ENCODE measurements around the gene EFNA3.
A peak's percentile ranks its signal among the peaks of the same experiment; 100 is the strongest.

EFNA3 gene

DNA sequence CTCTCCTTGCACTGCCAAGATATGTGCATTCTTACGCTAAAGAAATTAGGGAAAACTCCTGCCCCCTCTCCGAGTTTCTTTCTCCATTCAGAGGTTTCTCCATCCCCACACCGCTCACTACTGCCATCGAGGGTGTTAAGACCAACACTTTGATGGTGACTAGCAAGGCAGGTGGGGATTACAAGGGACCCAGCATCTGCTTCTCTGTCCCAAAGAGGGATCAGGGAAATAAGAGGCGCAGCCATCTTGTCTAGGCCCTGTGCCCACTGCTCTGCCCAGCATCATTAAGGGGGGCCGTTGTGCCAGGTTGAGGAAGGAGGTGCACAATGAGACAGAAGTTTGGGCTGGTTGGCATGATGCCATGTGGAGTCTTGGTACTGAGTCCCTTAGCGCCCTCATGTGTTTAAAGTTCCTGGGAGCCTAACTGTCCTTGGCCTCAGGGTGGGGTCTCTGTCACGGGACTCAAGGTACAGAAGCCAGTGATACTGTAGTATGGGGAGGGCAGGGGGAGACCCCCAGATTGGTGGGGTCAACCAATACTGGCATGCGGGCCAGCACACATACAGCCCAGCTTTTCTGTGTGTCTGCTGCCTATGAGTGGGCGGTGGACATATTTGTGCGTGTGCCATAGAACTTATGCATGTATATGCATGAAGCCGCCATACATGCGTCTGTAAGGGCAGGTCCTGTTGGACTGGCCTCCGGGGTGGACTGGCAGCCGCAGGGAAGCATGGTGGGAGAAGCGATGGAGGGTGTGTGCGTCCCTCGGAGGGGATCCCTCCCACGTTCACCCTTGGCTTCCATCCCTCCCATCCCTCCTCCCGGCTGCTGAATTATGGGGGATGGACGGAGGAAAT lies 5.5 kb downstream of the EFNA3 start:
- Histone ChIP-seq H3K9me3 (ENCODE audit: control insufficient read depth, low read length) (no peaks in the 10 kb centered on the region), H3K27me3 (ENCODE audit: control insufficient read depth, insufficient read depth, low read length, poor library complexity, severe bottlenecking) (peaks cover 63% of the 10 kb centered on the region), H3K4me1 (ENCODE audit: control insufficient read depth, insufficient read depth, low read length) (peaks cover 48% of the 10 kb centered on the region), H3K4me3 (ENCODE audit: insufficient read depth, low read depth, low read length) (peak overlapping the region; percentile 63), H3K36me3 (ENCODE audit: control insufficient read depth, insufficient read depth, low read length) (no peaks in the 10 kb centered on the region), H3K27ac (ENCODE audit: insufficient read depth, low read depth, low read length, poor library complexity, severe bottlenecking) (no peak overlapping the region)
- WGBS, 2 experiments, result 35 to 37% methylated on average over 21 of the region's 21 CpGs

DNA sequence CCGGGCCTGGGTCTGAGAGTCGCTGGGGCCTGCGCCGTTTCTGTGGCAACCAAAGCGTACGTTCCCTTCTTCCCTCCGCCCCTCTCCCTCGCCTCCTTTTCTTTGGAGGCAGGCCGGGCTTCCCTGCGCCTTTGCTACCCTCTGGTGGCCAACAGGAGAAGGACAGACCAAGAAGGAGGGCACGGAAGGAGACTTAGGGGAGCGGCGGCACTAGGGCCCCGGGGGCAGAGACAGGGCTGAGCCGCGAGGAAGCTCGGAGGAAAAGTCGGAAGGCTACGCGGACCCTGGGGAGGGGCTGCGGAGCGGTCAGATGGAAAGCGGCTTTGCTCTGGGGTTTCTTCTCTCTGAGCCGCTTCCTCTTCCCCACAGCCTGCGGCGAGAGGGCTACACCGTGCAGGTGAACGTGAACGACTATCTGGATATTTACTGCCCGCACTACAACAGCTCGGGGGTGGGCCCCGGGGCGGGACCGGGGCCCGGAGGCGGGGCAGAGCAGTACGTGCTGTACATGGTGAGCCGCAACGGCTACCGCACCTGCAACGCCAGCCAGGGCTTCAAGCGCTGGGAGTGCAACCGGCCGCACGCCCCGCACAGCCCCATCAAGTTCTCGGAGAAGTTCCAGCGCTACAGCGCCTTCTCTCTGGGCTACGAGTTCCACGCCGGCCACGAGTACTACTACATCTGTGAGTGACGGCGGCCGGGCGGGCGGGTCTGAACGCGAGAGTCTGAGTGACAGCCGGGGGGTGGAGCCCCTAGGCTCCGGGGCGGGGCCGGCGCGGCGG lies 6.3 kb downstream of the EFNA3 start:
- Histone ChIP-seq H3K27ac (ENCODE audit: insufficient read depth, low read depth, low read length, poor library complexity, severe bottlenecking) (no peak overlapping the region), H3K27me3 (ENCODE audit: control insufficient read depth, insufficient read depth, low read length, poor library complexity, severe bottlenecking) (peaks cover 55% of the 10 kb centered on the region), H3K36me3 (ENCODE audit: control insufficient read depth, insufficient read depth, low read length) (no peaks in the 10 kb centered on the region), H3K4me1 (ENCODE audit: control insufficient read depth, insufficient read depth, low read length) (peaks cover 40% of the 10 kb centered on the region), H3K4me3 (ENCODE audit: insufficient read depth, low read depth, low read length) (peak overlapping the region; percentile 63), H3K9me3 (ENCODE audit: control insufficient read depth, low read length) (no peaks in the 10 kb centered on the region)
- WGBS, 2 experiments, result 0 to 1% methylated on average over 67 of the region's 67 CpGs

DNA sequence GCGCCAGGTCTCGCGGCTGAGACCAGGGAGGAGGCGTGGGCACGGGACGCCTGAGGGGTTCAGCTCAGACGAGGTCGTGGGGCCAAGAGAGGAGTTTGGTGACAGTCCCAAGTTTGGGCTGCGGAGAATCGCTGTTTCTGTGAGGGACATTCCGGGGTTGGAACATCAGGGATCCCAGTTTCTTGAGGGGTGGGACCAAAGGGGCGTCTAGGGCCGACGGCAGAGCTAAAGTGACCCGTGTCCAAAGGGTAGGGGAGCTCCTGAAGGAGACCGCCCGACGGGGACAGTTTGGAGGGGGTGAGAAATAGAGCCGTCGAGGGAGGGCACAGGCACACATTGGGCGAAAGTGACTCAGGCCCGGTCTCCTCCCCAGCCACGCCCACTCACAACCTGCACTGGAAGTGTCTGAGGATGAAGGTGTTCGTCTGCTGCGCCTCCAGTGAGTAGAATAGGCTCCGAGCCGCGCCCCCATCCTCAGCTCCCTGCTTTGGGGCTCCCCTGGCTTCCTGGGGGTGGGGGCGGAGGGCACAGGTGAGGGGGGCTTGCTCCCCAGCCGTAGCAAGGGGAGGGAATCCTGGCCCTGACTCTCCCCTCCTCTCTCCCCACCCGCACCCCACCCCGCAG lies 7.0 kb downstream of the EFNA3 start:
- Histone ChIP-seq H3K27me3 (ENCODE audit: control insufficient read depth, insufficient read depth, low read length, poor library complexity, severe bottlenecking) (peaks cover 48% of the 10 kb centered on the region), H3K4me3 (ENCODE audit: insufficient read depth, low read depth, low read length) (peak overlapping the region; percentile 63), H3K36me3 (ENCODE audit: control insufficient read depth, insufficient read depth, low read length) (no peaks in the 10 kb centered on the region), H3K4me1 (ENCODE audit: control insufficient read depth, insufficient read depth, low read length) (peaks cover 34% of the 10 kb centered on the region), H3K9me3 (ENCODE audit: control insufficient read depth, low read length) (no peaks in the 10 kb centered on the region), H3K27ac (ENCODE audit: insufficient read depth, low read depth, low read length, poor library complexity, severe bottlenecking) (no peak overlapping the region)
- WGBS, 2 experiments, result 4 to 5% methylated on average over 32 of the region's 32 CpGs

DNA sequence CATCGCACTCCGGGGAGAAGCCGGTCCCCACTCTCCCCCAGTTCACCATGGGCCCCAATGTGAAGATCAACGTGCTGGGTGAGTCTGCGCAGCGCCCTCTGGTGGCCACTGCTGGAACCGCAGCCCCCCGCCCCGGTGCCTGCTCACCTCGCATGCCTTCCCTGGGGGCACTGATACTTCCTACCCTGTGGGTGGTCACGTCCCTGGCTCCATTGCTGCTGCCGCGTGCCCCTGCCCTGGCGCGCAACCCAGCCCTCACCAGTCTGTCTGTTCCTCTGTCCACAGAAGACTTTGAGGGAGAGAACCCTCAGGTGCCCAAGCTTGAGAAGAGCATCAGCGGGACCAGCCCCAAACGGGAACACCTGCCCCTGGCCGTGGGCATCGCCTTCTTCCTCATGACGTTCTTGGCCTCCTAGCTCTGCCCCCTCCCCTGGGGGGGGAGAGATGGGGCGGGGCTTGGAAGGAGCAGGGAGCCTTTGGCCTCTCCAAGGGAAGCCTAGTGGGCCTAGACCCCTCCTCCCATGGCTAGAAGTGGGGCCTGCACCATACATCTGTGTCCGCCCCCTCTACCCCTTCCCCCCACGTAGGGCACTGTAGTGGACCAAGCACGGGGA lies 7.6 kb downstream of the EFNA3 start:
- Histone ChIP-seq H3K9me3 (ENCODE audit: control insufficient read depth, low read length) (no peaks in the 10 kb centered on the region), H3K4me1 (ENCODE audit: control insufficient read depth, insufficient read depth, low read length) (peaks cover 31% of the 10 kb centered on the region), H3K36me3 (ENCODE audit: control insufficient read depth, insufficient read depth, low read length) (no peaks in the 10 kb centered on the region), H3K27me3 (ENCODE audit: control insufficient read depth, insufficient read depth, low read length, poor library complexity, severe bottlenecking) (peaks cover 42% of the 10 kb centered on the region), H3K27ac (ENCODE audit: insufficient read depth, low read depth, low read length, poor library complexity, severe bottlenecking) (no peak overlapping the region), H3K4me3 (ENCODE audit: insufficient read depth, low read depth, low read length) (peak overlapping the region; percentile 63)
- WGBS, 2 experiments, result 14 to 16% methylated on average over 24 of the region's 24 CpGs

DNA sequence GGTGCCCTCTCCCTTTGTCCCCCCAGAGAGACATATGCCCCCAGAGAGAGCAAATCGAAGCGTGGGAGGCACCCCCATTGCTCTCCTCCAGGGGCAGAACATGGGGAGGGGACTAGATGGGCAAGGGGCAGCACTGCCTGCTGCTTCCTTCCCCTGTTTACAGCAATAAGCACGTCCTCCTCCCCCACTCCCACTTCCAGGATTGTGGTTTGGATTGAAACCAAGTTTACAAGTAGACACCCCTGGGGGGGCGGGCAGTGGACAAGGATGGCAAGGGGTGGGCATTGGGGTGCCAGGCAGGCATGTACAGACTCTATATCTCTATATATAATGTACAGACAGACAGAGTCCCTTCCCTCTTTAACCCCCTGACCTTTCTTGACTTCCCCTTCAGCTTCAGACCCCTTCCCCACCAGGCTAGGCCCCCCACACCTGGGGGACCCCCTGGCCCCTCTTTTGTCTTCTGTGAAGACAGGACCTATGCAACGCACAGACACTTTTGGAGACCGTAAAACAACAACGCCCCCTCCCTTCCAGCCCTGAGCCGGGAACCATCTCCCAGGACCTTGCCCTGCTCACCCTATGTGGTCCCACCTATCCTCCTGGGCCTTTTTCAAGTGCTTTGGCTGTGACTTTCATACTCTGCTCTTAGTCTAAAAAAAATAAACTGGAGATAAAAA lies 8.4 kb downstream of the EFNA3 start:
- Histone ChIP-seq H3K9me3 (ENCODE audit: control insufficient read depth, low read length) (no peaks in the 10 kb centered on the region), H3K27me3 (ENCODE audit: control insufficient read depth, insufficient read depth, low read length, poor library complexity, severe bottlenecking) (peaks cover 39% of the 10 kb centered on the region), H3K36me3 (ENCODE audit: control insufficient read depth, insufficient read depth, low read length) (no peaks in the 10 kb centered on the region), H3K27ac (ENCODE audit: insufficient read depth, low read depth, low read length, poor library complexity, severe bottlenecking) (no peak overlapping the region), H3K4me1 (ENCODE audit: control insufficient read depth, insufficient read depth, low read length) (peaks cover 24% of the 10 kb centered on the region), H3K4me3 (ENCODE audit: insufficient read depth, low read depth, low read length) (no peak overlapping the region)
- WGBS, 2 experiments, result 57 to 63% methylated on average over 6 to 8 of the region's 8 CpGs

DNA sequence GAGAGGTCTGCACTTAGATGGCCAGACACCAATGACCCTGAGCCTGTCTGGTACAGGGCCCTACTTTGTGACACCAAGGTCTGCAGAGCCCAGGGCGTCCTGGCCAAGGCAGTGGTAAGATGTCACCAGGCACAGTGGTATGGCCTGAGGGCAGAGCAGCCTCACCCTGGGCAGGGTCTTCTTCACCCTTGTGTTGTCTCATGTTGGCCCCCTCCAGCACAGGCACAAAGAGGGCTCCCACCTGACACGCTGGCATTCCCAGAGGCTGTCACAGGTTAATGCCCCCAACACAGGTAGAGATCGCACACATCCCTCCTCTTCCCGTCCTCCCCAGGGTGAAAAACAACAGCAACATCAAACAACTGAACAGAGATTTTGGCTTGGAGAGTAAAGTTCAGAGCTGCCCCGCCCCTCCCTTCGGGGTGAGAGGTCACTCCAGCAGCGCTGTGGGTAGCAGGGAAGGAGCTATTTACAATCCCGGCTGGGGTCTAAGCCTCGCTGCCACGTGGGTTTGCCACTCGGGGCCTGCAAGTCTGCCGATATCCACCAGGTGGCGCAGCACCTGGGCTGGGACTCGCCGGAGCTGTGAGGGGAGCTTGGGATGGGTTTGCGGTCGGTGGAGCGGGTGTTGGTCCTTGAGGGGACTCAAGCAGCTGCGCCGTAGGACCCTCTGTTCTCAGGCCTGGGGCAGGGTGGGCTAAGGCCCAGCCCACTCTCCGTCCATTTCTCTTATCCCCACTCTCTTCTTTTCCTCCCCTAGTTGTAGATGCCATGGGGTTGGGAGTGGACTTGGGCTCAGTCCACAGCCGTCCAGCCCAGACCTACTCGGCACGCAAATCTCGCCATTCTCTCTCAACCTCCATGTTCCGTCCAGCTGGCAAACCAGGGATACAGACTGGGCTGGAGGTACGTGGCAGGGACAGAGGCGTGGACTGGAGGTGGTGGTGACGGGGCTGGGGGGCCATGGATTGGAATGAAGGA lies 12.7 kb downstream of the EFNA3 start:
- H3K9me3 ChIP-seq (ENCODE audit: control insufficient read depth, low read length), result no peaks in the 10 kb centered on the region
- H3K27me3 ChIP-seq (ENCODE audit: control insufficient read depth, insufficient read depth, low read length, poor library complexity, severe bottlenecking), result peaks cover 17% of the 10 kb centered on the region
- H3K4me1 ChIP-seq (ENCODE audit: control insufficient read depth, insufficient read depth, low read length), result peaks cover 11% of the 10 kb centered on the region
- no peak overlapping the region for H3K27ac ChIP-seq (ENCODE audit: insufficient read depth, low read depth, low read length, poor library complexity, severe bottlenecking)
- no peaks in the 10 kb centered on the region for H3K36me3 ChIP-seq (ENCODE audit: control insufficient read depth, insufficient read depth, low read length)
- 37 to 40% methylated on average over 29 of the region's 29 CpGs for WGBS, 2 experiments
- no peak overlapping the region for H3K4me3 ChIP-seq (ENCODE audit: insufficient read depth, low read depth, low read length)

DNA sequence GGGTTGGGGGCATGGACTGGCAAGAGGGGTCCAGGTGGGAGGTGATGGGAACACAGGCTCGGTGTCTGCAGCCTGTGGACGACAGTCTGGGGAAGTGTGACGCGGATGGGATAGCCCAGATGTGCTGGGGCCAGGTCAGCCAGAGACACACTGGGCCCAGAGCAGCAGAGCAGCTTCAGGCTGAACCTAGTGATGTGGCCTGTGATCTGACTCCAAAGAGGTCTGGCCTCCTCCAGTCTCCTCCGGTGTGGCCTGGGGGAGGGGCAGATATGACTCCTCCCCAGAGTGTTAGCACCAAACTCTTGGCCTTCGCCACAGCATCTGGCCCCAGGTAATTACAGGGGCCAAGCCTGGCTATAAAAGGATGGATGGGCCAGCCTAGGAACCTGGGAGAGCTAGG lies 13.5 kb downstream of the EFNA3 start:
- H3K27ac ChIP-seq (ENCODE audit: insufficient read depth, low read depth, low read length, poor library complexity, severe bottlenecking), result no peak overlapping the region
- H3K36me3 ChIP-seq (ENCODE audit: control insufficient read depth, insufficient read depth, low read length), result no peaks in the 10 kb centered on the region
- no peaks in the 10 kb centered on the region for H3K9me3 ChIP-seq (ENCODE audit: control insufficient read depth, low read length)
- no peak overlapping the region for H3K4me3 ChIP-seq (ENCODE audit: insufficient read depth, low read depth, low read length)
- H3K4me1 ChIP-seq (ENCODE audit: control insufficient read depth, insufficient read depth, low read length), result peaks cover 8% of the 10 kb centered on the region
- 92 to 93% methylated on average over 6 of the region's 6 CpGs for WGBS, 2 experiments
- H3K27me3 ChIP-seq (ENCODE audit: control insufficient read depth, insufficient read depth, low read length, poor library complexity, severe bottlenecking), result peaks cover 12% of the 10 kb centered on the region

DNA sequence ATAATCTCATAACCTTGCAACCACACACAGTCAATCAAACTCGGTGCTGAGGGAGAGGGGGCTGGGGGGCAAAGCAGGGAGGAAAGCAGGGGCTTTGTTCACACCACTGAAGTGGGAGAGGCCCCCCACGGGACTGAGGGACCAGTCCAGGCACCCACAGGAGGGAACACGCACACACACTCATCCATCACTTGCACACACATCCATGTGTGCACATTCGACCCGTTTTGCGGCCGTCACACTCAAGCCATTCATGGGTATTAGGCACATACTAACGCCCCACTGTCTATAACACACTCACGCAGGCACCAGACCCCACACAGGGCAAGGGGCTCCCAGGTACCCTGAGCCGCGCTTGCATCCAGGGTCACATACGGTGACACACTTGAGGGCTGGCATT lies 14.0 kb downstream of the EFNA3 start:
- WGBS, 2 experiments, result 92 to 97% methylated on average over 12 of the region's 12 CpGs
- H3K9me3 ChIP-seq (ENCODE audit: control insufficient read depth, low read length), result no peaks in the 10 kb centered on the region
- H3K4me1 ChIP-seq (ENCODE audit: control insufficient read depth, insufficient read depth, low read length), result peaks cover 8% of the 10 kb centered on the region
- H3K36me3 ChIP-seq (ENCODE audit: control insufficient read depth, insufficient read depth, low read length), result no peaks in the 10 kb centered on the region
- peaks cover 12% of the 10 kb centered on the region for H3K27me3 ChIP-seq (ENCODE audit: control insufficient read depth, insufficient read depth, low read length, poor library complexity, severe bottlenecking)
- H3K27ac ChIP-seq (ENCODE audit: insufficient read depth, low read depth, low read length, poor library complexity, severe bottlenecking), result no peak overlapping the region
- no peak overlapping the region for H3K4me3 ChIP-seq (ENCODE audit: insufficient read depth, low read depth, low read length)

Data from ectodermal cell (in vitro differentiated cells).